GM10847 (cell line): Measurements from ENCODE around the gene ARID4A.
A peak's percentile ranks its signal among the peaks of the same experiment; 100 is the strongest.

Source experiments
- POLR2A ChIP-seq: IDR thresholded peaks from 2 replicates; pipeline ENCODE4 v1.6.1; 2011; ENCODE audit not compliant: insufficient read length; ENCODE audit errors: extremely low read depth

The ARID4A gene, protein sequence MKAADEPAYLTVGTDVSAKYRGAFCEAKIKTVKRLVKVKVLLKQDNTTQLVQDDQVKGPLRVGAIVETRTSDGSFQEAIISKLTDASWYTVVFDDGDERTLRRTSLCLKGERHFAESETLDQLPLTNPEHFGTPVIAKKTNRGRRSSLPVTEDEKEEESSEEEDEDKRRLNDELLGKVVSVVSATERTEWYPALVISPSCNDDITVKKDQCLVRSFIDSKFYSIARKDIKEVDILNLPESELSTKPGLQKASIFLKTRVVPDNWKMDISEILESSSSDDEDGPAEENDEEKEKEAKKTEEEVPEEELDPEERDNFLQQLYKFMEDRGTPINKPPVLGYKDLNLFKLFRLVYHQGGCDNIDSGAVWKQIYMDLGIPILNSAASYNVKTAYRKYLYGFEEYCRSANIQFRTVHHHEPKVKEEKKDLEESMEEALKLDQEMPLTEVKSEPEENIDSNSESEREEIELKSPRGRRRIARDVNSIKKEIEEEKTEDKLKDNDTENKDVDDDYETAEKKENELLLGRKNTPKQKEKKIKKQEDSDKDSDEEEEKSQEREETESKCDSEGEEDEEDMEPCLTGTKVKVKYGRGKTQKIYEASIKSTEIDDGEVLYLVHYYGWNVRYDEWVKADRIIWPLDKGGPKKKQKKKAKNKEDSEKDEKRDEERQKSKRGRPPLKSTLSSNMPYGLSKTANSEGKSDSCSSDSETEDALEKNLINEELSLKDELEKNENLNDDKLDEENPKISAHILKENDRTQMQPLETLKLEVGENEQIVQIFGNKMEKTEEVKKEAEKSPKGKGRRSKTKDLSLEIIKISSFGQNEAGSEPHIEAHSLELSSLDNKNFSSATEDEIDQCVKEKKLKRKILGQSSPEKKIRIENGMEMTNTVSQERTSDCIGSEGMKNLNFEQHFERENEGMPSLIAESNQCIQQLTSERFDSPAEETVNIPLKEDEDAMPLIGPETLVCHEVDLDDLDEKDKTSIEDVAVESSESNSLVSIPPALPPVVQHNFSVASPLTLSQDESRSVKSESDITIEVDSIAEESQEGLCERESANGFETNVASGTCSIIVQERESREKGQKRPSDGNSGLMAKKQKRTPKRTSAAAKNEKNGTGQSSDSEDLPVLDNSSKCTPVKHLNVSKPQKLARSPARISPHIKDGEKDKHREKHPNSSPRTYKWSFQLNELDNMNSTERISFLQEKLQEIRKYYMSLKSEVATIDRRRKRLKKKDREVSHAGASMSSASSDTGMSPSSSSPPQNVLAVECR

DNA sequence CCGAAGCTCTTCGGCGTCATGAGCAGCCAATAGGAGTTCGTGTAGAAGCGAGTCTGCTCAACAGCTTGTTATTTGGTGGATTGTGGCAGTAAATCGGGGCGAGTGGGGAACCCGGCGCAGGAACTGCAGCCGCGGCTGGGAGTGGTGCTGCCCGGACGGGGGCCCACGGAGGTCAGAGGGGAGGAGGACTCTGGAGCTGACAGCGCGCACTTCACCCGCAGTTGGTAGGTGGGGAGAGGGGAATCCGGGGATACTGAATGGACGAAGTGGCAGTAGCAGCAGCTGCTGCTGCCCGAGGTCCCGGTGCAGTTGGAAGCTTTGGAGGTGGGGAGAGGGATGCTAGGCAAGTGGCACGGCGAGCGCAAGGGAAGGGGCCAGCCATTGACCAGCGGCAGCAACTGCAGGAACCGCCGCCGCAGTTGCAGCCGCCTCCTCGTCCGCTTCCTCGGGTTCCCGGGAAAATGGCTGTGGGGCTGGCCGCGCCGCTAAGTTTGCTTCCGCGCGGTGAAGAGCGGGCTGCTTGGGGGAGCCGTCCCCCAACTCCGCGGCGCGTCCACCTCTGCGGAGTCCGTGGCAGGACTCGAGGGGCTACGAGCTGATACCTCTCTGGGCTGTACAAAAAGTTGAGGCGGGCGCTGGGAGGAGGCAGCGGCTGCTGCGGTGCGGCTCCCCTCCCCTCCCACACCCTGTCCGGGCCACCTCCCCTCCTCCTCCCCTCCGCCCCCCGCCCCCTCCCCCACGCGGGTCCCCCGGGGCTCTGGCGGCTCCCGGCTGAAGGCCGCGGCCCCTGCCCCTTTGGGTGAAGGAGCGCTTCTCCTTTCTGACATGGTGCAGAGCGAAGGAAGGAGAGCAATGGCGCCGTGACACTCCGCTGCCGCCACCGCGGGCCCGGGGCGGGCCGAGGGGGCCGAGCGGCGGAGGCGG lies at the start of gene ARID4A:
Gene ARID4A (plus strand): TSS at position 79 of the 924 bp plus-strand sequence. CDS start 1,300 bp downstream, outside the sequence.
- TF ChIP-seq POLR2A: peak; percentile 57

DNA sequence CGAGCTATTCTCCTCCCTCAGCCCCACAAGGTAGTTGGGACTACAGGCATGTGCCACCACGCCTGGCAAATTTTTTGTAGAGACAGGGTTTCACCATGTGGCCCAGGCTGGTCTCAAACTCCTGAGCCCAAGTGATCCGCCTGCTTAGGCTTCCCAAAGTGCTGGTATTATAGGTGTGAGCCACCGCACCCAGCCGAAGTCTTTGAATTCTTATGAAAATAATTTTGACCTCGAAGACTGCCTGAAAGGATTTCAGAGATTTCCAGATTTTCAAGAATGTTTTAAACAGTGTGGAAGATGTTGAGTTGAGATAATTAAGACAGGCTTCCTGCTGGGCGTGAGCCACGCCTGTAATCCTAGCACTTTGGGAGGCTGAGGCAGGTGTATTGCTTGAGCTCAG lies 48.7 kb upstream of the ARID4A start:
- TF ChIP-seq POLR2A: no peak

DNA sequence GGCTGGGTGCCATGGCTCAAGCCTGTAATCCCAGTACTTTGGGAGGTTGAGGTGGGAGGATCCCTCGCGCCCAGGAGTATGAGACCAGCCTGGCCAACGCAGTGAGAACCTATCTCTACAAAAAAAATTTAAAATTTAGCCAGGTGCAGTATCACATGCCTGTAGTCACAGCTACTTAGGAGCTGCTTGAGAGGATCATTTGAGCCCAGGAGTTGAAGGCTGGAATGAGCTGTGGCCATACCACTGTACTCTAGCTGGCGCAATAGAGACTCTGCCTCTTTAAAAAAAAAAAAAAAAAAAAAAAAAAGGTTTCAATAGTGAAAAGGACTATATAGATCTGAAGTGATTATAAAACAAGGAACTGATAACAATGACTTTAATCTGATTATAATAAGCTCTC lies 40.2 kb upstream of the ARID4A start:
- no peak for TF ChIP-seq POLR2A

DNA sequence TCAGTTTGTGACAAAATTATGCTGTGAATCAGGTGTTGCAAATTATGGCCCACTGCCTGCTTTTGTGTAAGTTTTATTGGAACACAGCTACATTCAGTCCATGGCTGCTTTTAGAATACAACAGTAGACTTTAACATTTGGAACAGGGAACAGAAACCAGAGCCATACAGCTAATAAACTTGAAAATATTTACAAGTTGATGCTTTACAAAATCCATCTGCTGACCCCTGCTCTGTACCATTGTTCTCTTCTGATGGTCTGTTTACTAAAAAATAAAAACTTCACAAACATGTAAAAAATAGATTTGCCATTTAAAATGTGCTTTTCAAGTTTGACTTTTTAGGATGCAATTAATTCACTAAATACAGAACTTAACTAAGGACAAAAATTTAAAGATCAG lies 33.0 kb upstream of the ARID4A start:
- TF ChIP-seq POLR2A: no peak

DNA sequence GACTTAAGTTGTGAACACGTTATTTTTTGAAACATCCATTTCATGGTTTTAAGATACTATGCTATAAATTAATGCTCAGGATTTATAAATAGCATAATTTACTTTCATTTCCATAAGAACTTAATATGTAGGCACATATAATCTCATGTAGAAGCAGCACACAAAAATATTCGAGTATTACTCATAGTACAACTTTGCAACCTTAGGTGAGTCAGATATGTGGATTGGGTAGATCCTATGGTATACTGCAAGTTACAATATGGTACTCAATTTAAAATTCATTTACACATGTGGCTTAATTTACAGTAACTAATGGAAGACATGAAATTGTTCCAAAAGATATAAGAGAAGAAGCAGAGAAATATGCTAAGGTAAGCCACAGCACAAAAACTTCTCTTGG lies 27.7 kb upstream of the ARID4A start:
- TF ChIP-seq POLR2A: no peak

DNA sequence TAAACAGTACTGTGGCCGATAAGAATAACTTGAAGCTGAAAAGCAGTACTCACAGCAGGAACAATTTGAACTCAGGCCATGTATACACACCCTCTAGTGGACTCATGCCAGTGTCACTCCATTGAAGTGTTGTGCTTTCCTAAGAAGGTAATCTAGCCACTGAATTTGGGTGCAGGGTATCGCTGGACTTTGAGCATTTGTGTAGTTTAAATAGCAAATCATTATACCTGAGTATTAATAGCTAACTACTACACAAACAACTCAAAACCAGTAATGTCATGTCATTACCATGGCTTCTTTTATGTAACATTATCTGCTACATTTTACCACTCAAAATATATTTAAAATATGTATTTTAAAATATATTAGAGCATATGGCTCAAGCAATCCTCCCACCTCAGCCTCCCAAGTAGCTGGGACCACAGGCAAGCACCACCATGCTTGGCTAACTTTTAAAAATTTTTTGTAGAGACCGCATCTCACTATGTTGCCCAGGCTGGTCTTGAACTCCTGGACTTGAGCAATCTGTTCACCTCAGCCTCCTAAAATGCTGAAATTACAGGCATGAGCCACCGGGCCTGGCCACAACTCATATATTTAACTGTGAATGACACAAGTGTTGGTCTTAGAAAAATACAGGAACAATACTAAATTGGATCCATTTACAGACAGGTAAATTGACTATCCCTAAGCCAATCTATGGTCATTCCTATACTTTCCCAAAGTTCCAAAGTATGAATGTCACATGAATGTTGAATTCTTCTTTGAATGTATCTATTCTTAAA lies 25.6 kb upstream of the ARID4A start:
- no peak for TF ChIP-seq POLR2A

DNA sequence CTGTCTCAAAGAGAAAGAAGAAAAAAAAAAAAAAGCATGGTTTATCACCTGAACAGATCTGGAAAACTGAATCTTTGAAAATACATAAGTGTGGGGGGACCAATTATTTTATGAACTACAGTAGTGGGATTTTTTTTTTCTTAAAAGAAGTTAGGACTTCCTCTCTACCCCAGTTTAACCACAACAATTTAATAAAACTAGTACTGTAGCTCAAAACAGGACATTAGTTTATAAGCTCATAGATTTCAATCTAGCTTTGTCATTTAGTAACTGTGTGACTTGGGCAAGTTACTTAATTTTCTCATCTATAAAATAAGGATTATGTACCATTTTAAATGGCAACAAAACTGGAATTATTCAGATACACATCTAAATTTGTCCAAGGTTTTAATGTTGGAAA lies 23.5 kb upstream of the ARID4A start:
- TF ChIP-seq POLR2A: no peak

DNA sequence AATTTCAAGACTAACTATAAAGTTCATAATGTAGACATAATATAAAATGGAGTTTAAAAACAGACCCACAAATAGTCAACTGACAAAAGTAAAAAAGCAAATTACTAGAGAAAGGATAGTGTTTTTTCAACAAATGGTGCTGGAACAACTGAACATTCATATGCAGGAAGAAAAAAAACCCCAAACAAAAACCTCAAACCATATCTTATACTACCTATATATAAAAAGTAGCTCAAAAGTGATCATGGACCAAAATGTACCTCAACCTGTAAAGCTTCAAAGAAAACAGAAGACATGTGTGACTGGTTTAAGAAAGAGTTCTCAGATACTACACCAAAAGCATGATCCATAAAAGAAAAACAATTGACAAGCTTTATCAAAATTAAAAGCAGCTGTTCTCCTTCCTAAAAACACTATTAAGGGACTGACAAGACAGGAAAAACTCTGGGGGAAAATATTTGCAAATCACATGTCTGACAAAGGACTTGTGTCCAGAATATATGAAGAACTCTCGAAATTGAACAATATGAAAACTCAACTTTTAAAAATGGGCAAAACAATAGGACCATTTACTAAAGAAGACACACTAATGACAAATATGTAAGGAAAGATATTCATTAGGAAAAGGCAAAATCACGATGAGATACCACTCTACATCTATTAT lies 22.7 kb upstream of the ARID4A start:
- no peak for TF ChIP-seq POLR2A

DNA sequence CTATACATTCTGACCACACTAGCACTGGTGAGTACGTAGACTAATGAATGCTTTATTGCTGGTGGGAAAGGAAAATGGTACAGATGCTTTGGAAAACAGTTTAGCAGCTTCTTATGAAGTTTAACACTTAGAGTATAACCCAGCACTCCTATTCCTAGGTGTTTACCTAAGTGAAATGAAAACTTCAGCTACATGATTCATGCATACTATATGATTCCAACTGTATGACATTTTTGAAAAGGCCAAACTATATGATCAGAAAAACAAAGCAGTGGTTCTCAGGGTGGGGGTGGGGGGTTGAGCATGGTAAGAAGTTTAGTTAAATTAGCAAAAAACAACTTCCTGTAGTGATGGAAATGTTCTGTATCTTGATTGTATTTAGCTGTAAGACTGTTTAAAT lies 22.1 kb upstream of the ARID4A start:
- TF ChIP-seq POLR2A: no peak

DNA sequence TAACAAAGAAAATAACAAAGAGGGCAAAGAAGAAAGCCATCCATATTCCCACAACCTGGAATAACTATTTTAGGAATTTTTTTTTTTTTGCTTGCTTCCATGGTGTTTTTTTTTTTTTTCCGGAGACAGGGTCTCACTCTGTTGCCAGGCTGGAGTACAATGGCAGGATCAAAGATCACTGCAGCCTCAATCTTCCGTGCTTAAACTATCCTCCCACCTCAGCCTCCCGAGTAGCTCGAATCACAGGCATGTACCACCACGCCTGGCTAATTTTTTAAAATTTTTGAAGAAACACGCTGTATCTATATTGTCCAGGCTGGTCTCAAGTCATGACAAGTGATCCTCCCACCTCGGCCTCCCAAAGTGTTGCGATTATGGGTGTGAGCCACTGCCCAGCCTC lies 20.2 kb upstream of the ARID4A start:
- TF ChIP-seq POLR2A: no peak

DNA sequence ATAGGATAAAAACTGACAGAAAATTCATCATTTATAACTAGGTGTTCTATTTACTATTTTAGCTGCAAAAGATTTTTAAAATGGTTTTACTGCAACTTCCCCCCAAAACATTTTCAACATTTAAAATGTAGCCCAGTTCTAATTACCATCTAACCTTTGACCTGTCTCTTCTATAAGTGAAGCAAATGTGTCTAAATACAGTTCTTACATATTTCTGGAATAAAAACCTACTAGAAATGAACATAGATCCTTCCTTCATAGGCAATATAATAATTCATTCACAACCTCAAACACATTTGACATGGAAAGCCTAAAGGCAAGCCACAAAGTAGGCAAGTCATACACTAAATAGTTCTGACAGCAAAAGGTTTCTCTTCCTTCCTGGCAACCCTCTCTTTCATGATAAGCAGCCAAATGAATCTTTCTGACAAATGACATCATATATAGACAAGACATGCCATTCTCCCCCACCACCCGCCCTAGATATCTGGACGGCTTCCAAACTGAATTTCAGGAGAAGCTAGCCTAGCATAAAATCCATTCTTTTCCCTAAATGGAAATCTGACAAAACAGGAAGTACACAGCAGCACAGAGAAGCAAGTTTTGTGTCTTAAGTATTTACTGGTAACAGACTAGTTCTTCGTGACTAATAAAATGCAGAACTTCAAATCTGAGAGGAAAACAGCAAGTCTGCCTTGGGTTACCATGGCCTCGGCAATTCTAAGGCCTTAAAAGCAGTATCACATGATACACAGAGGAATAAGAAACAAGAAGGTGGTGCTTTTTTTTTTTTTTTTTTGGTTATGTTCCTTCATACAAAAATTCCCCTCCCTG lies 17.2 kb upstream of the ARID4A start:
- no peak for TF ChIP-seq POLR2A

DNA sequence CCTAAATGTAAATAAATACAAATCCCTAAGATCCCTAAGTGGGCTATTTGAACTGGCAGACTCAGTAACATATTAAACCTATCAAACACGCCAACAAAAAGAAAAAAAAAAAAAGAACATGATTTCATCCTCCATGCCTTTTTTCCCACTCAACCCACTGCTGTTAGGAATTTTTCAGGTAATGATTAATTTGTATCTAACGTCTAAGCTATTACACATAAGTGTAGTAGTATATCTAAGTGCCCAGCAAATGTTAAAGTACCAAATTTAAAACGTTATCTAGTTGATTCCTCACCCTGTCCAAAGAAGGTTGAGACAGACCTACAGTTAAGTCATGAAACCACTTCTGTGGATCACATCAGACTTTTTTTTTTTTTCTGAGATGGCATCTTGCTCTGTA lies 16.4 kb upstream of the ARID4A start:
- TF ChIP-seq POLR2A: no peak

DNA sequence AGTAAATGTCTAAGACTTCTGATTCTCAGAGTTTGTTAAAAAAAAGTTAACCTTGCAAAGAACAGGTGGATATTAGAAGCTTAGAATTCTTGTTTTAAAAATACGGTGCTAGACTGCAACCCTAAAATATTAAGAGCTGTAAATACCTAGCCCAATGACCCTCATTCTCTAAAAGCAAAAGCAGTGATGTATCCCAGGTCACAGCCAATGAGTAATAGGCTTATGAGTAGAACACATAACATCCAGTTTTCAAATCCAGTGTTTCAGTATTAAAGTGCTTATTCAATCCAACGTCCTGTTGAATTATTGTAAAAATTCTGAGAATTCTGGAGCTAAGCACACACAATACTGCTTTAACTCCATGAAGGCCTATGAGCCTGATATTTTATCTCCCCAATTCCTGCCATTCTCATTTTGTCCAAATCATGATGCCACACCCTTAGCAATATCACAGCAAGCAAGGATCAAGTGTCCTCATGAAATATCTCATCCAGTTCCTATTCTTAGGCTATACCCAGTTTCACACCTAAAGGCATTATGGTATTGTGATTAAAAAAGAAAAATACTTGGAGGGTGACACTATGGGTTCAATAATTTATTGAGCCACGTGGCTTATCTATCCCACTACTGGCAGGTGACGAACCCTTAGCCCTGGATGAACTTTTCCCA lies 15.3 kb upstream of the ARID4A start:
- TF ChIP-seq POLR2A: no peak
